DND-41 (cell line): Measurements from ENCODE around the gene TNS1.

Experiments
- EZH2 ChIP-seq: IDR thresholded peaks from 3 replicates; pipeline ENCODE4 v1.6.1; 2012; ENCODE audit warnings: borderline replicate concordance, low read depth, mild to moderate bottlenecking, moderate library complexity, low read length, inconsistent platforms; ENCODE audit not compliant: severe bottlenecking
- TF ChIP-seq, protein P1 (sequence below): IDR thresholded peaks from 2 replicates; pipeline ENCODE4 v1.5.1; 2012; ENCODE audit warnings: borderline replicate concordance, low read length, moderate library complexity, mild to moderate bottlenecking; ENCODE audit not compliant: poor library complexity, severe bottlenecking; ENCODE audit errors: extremely low read depth

DNA sequence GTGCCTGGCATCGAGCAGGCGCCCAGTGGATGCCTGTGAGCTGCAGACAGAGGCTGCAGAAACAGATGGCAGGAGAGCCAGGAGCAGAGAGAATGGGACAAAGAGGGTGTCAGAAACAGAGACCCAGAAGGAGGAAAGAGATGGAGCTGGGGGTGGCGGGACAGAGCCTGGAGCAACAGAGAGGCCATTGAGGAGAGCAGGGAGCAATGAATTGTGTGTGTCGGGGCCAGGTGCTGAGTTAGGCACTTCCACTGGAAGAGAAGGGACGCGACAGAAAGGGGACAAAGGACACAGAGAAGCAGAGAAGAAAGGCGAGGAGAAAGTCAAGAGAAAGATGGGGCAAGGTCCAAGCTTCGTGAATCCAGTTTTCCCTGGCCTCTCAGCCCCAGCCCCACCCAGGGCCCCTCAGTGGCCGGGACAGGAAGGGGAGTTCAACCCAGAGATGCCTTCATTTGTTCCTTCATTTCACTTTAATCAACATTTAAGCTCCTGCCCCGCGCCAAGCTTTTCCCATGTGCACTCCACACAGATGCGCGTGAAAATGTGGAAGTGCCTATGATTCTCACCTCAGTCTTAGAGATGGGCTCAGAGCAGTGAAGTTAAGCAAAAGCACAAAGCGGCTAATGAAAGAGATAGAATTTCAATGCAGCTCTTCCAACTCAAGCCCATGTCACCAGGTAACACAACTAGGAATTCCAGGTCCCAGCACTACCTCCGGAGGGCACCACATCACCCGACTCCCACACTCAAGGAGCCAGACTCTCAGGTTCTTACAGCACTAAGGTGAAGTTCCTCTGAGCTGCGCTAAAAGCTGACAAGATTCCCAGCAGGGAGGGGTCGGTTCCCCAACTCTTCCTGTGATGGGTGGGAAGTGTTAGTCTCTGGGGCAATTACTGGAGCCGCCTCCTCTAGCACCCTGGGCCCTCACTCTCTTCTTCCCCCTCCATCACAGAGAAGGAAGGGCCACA, 55.1 kb downstream of the TNS1 start:
- TF ChIP-seq, protein P1, sequence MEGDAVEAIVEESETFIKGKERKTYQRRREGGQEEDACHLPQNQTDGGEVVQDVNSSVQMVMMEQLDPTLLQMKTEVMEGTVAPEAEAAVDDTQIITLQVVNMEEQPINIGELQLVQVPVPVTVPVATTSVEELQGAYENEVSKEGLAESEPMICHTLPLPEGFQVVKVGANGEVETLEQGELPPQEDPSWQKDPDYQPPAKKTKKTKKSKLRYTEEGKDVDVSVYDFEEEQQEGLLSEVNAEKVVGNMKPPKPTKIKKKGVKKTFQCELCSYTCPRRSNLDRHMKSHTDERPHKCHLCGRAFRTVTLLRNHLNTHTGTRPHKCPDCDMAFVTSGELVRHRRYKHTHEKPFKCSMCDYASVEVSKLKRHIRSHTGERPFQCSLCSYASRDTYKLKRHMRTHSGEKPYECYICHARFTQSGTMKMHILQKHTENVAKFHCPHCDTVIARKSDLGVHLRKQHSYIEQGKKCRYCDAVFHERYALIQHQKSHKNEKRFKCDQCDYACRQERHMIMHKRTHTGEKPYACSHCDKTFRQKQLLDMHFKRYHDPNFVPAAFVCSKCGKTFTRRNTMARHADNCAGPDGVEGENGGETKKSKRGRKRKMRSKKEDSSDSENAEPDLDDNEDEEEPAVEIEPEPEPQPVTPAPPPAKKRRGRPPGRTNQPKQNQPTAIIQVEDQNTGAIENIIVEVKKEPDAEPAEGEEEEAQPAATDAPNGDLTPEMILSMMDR = no peak
- TF ChIP-seq EZH2 = no peak
